Psoas muscle (tissue), 8 donors: ENCODE measurements around the gene RTTN. TPM values are rescaled to one million over a fixed set of nuclear protein-coding genes. Genes with fewer than 3 reads are reported as not detected.
"Not testable (repeated sequence)": the region's sequence is repeated elsewhere in the genome, so short reads cannot be mapped to it uniquely, and the experiment has no call there.

Source experiments
- ATAC-seq, 4 donors: fragments of 200-7000 bp; cut with Tn5 transposase; one replicate each; pipeline ENCODE4 v1.9.1; 2020; ENCODE audit warnings: moderate library complexity in 3 of 4, mild to moderate bottlenecking in 2 of 4
- DNase-seq, 2 donors: peaks; one replicate each; pipeline ENCODE4 v3.0.0-alpha.2; 2020
- H3K27ac ChIP-seq: fragments of 200-600 bp; one replicate; pipeline ENCODE4 v1.8.0; 2022
- H3K27me3 ChIP-seq, 3 donors: fragments of 200-600 bp in 1 of 3; one replicate each; pipeline versions ENCODE4 v1.6.1 to v1.8.0; 2013 to 2022; ENCODE audit warnings: low read length in 2 of 3, mild to moderate bottlenecking in 2 of 3, moderate library complexity in 1 of 3; ENCODE audit not compliant: insufficient read depth in 3 of 3
- H3K36me3 ChIP-seq, 2 donors: fragments of 200-600 bp in 1 of 2; one replicate each; pipeline versions ENCODE4 v1.6.1 to v1.8.0; 2013 to 2022; ENCODE audit warnings: low read depth in 1 of 2, mild to moderate bottlenecking in 1 of 2, moderate library complexity in 1 of 2; ENCODE audit not compliant: insufficient read depth in 1 of 2
- H3K4me1 ChIP-seq: fragments of 200-600 bp; one replicate; pipeline ENCODE4 v1.8.0; 2022
- H3K4me3 ChIP-seq: fragments of 200-600 bp; one replicate; pipeline ENCODE4 v1.8.0; 2022; ENCODE audit warnings: mild to moderate bottlenecking
- H3K9me3 ChIP-seq: fragments of 200-600 bp; one replicate; pipeline ENCODE4 v1.8.0; 2022
- WGBS, 3 donors: extraction: QIAGEN DNeasy Blood & Tissue Kit; methylation state at CpG; one replicate each; pipeline versions ENCODE4 v1.1.6 to v1.1.7; 2013; 5-methylcytosine and 5-hydroxymethylcytosine counted together
- intact Hi-C, 2 donors: fragments of 100-400 bp; cut with DNase I; formaldehyde crosslinking; loops; one replicate each; pipeline versions ENCODE4 v1.11.0 to v1.14.2; 2022
- polyA plus RNA-seq, 3 donors: library from polyadenylated mRNA; stranded (reverse); fragments of 200-250 nt; gene quantifications; one replicate each; pipeline ENCODE4 v1.2.3, GENCODE V29; 2013
- total RNA-seq, 4 donors: library from RNA; stranded (reverse); fragmentation: NEBNext Ultra II Directional in 2 of 4; extraction: Animal tissue kit (Norgen Biotek cat#: 25700) in 2 of 4; gene quantifications; one replicate each; pipeline versions ENCODE4 v1.2.1 to v1.2.4, GENCODE V29; 2021 to 2023
- TF ChIP-seq, protein P1 (sequence below): fragments of 200-600 bp; IDR thresholded peaks from one replicate; pipeline ENCODE4 v1.8.0; 2022; ENCODE audit warnings: antibody characterized with exemption
- donor health status: healthy with polysubstance abuse.
- donor health status: DM: no; HTN: no; CAD: no; lungs with moderate emphysema.
- donor health status: Bipolar disorder and iron deficiency.
- donor health status: healthy.
- donor health status: DM: yes; HTN: yes; CAD: no.
- donor health status: DM: no; HTN: no; CAD: no.
- donor health status: DM: no; HTN: no; CAD: no.
- donor health status: DM: yes; HTN: yes; CAD: no.

The RTTN gene
- total and polyA plus RNA-seq, 7 donors: 1.6 to 7.1 (median 3.9) TPM

DNA sequence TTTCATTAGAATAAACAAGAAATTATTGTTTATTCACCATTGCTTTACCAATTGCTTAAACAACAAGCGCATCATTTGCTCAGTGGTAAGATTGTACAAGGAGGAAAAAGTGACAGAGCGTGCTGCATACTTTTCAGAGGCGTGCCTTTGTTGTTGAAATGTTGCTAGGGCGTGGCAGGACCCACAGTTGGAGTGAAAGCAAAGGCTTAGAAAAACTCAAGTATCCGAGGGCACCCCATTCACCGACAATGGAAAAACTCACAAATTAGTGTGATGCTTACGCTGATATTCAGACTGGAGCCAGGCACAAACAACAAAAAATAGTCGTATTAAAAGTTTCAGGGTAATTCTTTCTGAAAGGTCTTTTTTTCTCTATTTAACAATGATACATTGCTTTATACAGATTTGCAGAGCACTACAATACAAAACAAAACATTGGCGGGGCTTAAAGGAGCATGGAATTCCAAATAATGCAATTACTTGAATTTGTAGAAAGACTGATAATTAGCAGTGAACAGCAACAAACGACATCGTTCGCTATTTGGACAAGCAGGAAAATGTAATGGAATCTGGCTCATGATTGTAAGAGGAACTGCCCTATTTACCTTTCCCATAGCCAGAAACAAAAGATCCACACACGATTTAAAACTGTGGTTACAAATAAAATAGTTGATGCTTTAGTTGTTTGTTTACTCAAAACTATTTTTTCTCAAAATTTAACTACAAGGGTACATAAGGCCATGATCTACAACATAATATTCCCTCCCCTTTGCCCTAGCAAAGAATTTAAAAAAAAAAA lies 37.8 kb upstream of the RTTN start:
- DNase-seq (no peak), ATAC-seq (no peak)

DNA sequence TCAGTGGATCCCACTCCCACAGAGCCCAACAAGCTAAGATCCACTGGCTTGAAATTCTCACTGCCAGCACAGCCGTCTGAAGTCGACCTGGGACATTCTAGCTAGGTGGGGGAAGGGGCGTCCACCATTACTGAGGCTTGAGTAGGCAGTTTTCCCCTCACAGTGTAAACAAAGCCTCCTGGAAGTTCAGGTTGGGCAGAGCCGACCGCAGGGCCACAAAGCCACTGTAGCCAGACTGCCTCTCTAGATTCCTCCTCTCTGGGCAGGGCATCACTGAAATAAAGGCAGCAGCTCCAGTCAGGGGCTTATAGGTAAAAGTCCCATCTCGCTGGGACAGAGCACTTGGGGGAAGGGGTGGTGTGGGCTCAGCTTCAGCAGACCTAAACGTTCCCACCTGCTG lies 31.4 kb upstream of the RTTN start:
- ATAC-seq, H3K27ac ChIP-seq, intact Hi-C loops, DNase-seq, H3K27me3 ChIP-seq, H3K36me3 ChIP-seq, H3K4me3 ChIP-seq, H3K9me3 ChIP-seq, H3K4me1 ChIP-seq: not testable (repeated sequence)
- 61 to 74% (median 71%) methylated on average over 7 of the region's 7 CpGs for WGBS, 3 donors

More for the DNA sequence above, 37.8 kb upstream of the RTTN start:
- H3K4me3 ChIP-seq: no peak overlapping the region
- no peaks in the 10 kb centered on the region for H3K9me3 ChIP-seq
- no peaks in the 10 kb centered on the region for H3K36me3 ChIP-seq
- TF ChIP-seq, protein P1, sequence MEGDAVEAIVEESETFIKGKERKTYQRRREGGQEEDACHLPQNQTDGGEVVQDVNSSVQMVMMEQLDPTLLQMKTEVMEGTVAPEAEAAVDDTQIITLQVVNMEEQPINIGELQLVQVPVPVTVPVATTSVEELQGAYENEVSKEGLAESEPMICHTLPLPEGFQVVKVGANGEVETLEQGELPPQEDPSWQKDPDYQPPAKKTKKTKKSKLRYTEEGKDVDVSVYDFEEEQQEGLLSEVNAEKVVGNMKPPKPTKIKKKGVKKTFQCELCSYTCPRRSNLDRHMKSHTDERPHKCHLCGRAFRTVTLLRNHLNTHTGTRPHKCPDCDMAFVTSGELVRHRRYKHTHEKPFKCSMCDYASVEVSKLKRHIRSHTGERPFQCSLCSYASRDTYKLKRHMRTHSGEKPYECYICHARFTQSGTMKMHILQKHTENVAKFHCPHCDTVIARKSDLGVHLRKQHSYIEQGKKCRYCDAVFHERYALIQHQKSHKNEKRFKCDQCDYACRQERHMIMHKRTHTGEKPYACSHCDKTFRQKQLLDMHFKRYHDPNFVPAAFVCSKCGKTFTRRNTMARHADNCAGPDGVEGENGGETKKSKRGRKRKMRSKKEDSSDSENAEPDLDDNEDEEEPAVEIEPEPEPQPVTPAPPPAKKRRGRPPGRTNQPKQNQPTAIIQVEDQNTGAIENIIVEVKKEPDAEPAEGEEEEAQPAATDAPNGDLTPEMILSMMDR: no peak
- no peaks in the 10 kb centered on the region for H3K27me3 ChIP-seq
- intact Hi-C loops: no loop called here
- no peak overlapping the region for H3K27ac ChIP-seq
- peaks cover 8% of the 10 kb centered on the region for H3K4me1 ChIP-seq
- 73 to 79% (median 75%) methylated on average over 13 of the region's 13 CpGs for WGBS, 3 donors

DNA sequence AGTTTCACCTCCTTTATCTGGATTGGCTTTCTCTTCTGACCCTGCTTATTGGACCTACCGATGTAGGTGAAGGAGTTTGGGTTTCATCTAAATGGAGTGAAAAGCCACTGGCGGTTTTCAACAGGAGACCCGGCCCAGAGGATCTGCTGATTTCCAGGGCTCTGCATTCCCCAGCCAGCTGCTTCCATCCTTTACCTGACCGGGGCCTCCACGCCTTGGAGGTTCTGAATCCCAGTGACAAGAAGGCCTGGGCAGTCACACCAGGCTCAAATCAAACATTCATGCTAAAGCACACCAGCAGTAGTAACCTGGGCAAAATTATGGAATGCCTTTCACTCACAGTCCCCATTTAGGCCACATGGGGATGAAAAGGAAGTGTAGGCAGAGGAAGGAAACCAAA lies 30.0 kb upstream of the RTTN start:
- TF ChIP-seq, protein P1: no peak
- intact Hi-C loops: no loop called here
- H3K36me3 ChIP-seq: no peaks in the 10 kb centered on the region
- 87 to 90% (median 88%) methylated on average over 5 of the region's 5 CpGs for WGBS, 3 donors
- ATAC-seq (no peak), DNase-seq (no peak)
- no peaks in the 10 kb centered on the region for H3K4me1 ChIP-seq
- no peak overlapping the region for H3K27ac ChIP-seq
- no peak overlapping the region for H3K4me3 ChIP-seq
- H3K27me3 ChIP-seq: no peaks in the 10 kb centered on the region
- H3K9me3 ChIP-seq: no peaks in the 10 kb centered on the region

DNA sequence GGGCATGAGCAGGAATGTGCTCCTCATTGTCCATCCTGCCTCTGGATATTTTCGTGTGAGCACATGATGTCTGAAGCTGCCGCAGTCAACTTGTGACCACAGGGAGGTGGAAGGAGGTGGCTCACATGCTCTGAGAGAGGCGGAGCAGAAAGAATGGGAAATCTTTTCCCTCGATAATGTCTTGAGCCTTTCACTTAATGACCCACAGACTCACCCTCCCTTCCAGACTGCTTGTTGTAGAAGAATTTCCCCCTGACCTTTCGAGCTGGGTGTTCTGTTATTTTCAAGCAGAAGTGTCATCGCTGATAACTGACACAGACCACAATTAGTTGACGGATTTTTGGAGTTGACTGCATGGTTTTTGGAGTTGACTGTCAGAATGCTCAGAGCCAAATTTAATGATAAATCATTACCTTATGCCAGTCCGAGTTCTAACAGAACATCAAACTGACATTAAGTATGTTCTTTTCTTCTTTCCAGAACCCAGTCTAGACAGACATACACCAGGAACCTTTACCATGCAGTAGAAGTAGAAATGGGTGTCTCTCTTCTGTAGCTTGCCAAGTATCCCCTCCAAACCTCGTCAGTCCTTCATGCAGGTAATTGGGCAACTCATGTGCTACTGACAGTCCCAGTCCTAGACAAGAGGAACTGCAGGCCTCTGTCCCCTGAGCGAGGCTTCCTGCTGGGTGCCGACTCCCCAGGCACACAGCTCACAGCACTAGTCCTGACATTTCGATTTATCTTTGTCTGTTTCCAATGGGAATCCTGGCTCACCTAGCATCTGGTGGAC lies 29.4 kb upstream of the RTTN start:
- H3K27me3 ChIP-seq: no peaks in the 10 kb centered on the region
- TF ChIP-seq, protein P1: no peak
- no peak for ATAC-seq
- H3K27ac ChIP-seq: no peak overlapping the region
- DNase-seq: no peak
- H3K4me3 ChIP-seq: no peak overlapping the region
- H3K9me3 ChIP-seq: no peaks in the 10 kb centered on the region
- intact Hi-C loops: no loop called here
- no peaks in the 10 kb centered on the region for H3K36me3 ChIP-seq
- no peaks in the 10 kb centered on the region for H3K4me1 ChIP-seq
- WGBS, 3 donors: 76 to 81% (median 76%) methylated on average over 12 of the region's 12 CpGs

DNA sequence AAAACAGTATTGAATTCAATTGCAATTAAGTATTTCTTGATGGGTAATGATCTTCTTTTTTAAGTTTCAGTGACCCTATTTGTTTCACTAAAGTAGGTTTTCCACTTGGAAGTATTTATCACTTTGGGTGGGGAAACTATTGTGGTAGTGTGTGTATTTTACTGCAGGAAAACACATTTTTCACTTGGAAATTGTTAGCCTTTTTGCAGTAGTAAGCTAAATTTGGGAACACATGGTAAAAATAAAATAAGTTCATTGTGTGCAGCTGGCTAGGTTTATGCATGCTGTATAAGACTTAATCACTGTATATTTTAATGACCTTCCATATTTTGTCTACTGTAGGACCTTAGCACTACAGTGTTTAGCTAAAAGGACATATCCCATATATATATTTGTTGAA lies 28.5 kb upstream of the RTTN start:
- no peaks in the 10 kb centered on the region for H3K27me3 ChIP-seq
- no peaks in the 10 kb centered on the region for H3K4me1 ChIP-seq
- no peak for DNase-seq
- H3K9me3 ChIP-seq: no peaks in the 10 kb centered on the region
- TF ChIP-seq, protein P1: no peak
- no peak for ATAC-seq
- H3K36me3 ChIP-seq: no peaks in the 10 kb centered on the region
- no peak overlapping the region for H3K27ac ChIP-seq
- intact Hi-C loops: no loop called here
- H3K4me3 ChIP-seq: no peak overlapping the region
